ENCODE measurements around the gene TRIM26.

GRCh38 chr6:30185846-30186484 is 27.2 kb downstream of the TRIM26 start:
- TF ChIP-seq YY1 (IDR thresholded peaks at IDR 0.05; ENCODE audit: insufficient read depth, insufficient read length) (no peak), SUZ12 (IDR thresholded peaks at IDR 0.05; ENCODE audit: extremely low read depth, insufficient read depth, insufficient read length) (no peak), ZNF274 (IDR thresholded peaks at IDR 0.05; ENCODE audit: low read depth, low read length) (no peak)
